Vagina (tissue), 2 donors: ENCODE data around the gene NFU1. TPM values are rescaled to one million over a fixed set of nuclear protein-coding genes. Genes with fewer than 3 reads are reported as not detected.

Source experiments
- DNase-seq, 2 donors: peaks; one replicate each; pipeline ENCODE4 v3.0.0-alpha.2; 2017; ENCODE audit errors: extremely low spot score in 2 of 2
- H3K27ac ChIP-seq: fragments of 200-600 bp; sonication (generic); one replicate; pipeline ENCODE4 v1.5.1; 2019
- H3K27me3 ChIP-seq: fragments of 200-600 bp; sonication (generic); one replicate; pipeline ENCODE4 v1.5.1; 2019
- H3K36me3 ChIP-seq, 2 donors: fragments of 200-600 bp; sonication (generic); one replicate each; pipeline ENCODE4 v1.5.1; 2017 to 2019
- H3K4me1 ChIP-seq: fragments of 200-600 bp; sonication (generic); one replicate; pipeline ENCODE4 v1.5.1; 2019
- H3K4me3 ChIP-seq, 2 donors: fragments of 200-600 bp; sonication (generic); 1 replicate in 1 of 2; 2 replicates in 1 of 2; pipeline ENCODE4 v1.5.1; 2016 to 2019
- H3K9me3 ChIP-seq: fragments of 200-600 bp; sonication (generic); one replicate; pipeline ENCODE4 v1.5.1; 2019
- CTCF ChIP-seq, 3 experiments: fragments of 450-650 bp in 2 of 3; fragments of 200-600 bp in 1 of 3; sonication (generic) in 1 of 3; IDR thresholded peaks; one replicate each; pipeline ENCODE4 v1.5.1; 2017 to 2019; ENCODE audit warnings: antibody characterized with exemption in 3 of 3, mild to moderate bottlenecking in 2 of 3, moderate library complexity in 2 of 3
- POLR2A ChIP-seq, 2 donors: fragments of 450-650 bp; IDR thresholded peaks; one replicate each; pipeline ENCODE4 v1.6.1; 2017; ENCODE audit warnings: antibody characterized with exemption in 2 of 2, mild to moderate bottlenecking in 2 of 2, moderate library complexity in 2 of 2
- POLR2AphosphoS5 ChIP-seq, 2 donors: sonication (generic); formaldehyde crosslinking; IDR thresholded peaks; one replicate each; pipeline ENCODE4 v1.9.0; 2017; ENCODE audit warnings: antibody characterized with exemption in 2 of 2, mild to moderate bottlenecking in 2 of 2, low read depth in 1 of 2; ENCODE audit not compliant: insufficient read depth in 1 of 2
- intact Hi-C: fragments of 100-400 bp; cut with DNase I; formaldehyde crosslinking; loops from one replicate; pipeline ENCODE4 v1.15.1; 2023
- total RNA-seq: library from RNA; depleted of rRNA; stranded (reverse); fragments of >200 nt; gene quantifications from one replicate; pipeline ENCODE4 v1.2.3, GENCODE V29; 2016

The NFU1 gene
- total RNA-seq, 1 donor from 2014 or later, result 64.8 TPM

- intact Hi-C loops, result no loop called here
- Histone ChIP-seq H3K9me3 (no peaks in the 10 kb centered on the region), H3K4me3 (no peak overlapping the region), H3K4me1 (peaks cover 40% of the 10 kb centered on the region), H3K27me3 (no peaks in the 10 kb centered on the region), H3K36me3 (no peaks in the 10 kb centered on the region), H3K27ac (peak overlapping the region; percentile 99)
- no peak for DNase-seq
- TF ChIP-seq CTCF (IDR thresholded peaks at IDR 0.05) (no peak), POLR2A (IDR thresholded peaks at IDR 0.05) (no peak), POLR2AphosphoS5 (IDR thresholded peaks at IDR 0.05; ENCODE audit: insufficient read depth in 1 of 2, low read depth in 1 of 2) (no peak)
Observed at GRCh38 chr2:69438580-69438979, 1.3 kb upstream of the NFU1 start.

DNA sequence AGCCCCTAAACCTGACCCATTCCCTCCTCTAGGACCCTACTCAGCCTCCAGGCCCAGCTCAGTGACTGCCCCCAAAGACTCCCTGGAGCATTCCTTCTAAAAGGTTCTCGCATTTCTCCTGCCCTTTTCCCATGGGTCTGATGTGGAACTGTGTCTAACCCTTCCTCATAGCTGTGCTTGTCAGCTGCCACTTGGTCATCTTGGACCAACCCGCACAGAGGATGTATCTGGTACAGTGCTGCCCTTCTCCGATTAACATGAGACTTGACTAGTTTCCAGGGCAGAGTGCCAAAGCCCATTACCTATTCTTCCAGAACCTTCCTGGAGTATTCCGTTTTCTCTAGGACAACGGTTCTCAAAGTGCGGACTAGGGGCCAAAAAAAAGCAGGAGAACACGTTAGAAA lies 518 bp upstream of the NFU1 start:
- TF ChIP-seq CTCF (IDR thresholded peaks at IDR 0.05) (no peak), POLR2A (IDR thresholded peaks at IDR 0.05) (no peak), POLR2AphosphoS5 (IDR thresholded peaks at IDR 0.05; ENCODE audit: insufficient read depth in 1 of 2, low read depth in 1 of 2) (no peak)
- peak overlapping the region; percentile 99 for H3K27ac ChIP-seq
- no peak for DNase-seq
- no peaks in the 10 kb centered on the region for H3K9me3 ChIP-seq
- no peaks in the 10 kb centered on the region for H3K27me3 ChIP-seq
- H3K36me3 ChIP-seq, result no peaks in the 10 kb centered on the region
- H3K4me1 ChIP-seq, result peaks cover 40% of the 10 kb centered on the region
- H3K4me3 ChIP-seq, result peak overlapping the region; percentile 55 to 97
- intact Hi-C loops, result no loop called here

DNA sequence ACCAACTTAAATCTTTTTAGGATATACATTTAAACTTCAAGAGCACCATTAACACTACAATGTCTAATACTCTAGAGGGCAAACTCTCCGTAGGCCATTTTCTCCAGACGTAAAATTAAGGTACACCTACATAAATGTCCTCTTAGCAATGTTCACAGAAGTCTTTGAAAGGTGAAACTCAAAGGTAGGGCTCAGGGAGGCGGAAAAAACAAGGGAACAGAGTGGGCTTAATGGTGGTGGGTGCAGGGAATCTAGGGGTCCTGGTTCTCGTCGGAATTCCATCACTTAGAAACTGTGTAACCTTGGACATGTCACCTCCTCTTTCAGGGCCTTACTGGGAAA lies 668 bp downstream of the NFU1 start:
- no peaks in the 10 kb centered on the region for H3K27me3 ChIP-seq
- no peaks in the 10 kb centered on the region for H3K9me3 ChIP-seq
- H3K27ac ChIP-seq, result peak overlapping the region; percentile 99
- no peak for DNase-seq
- peaks cover 0 to 3% of the 10 kb centered on the region in 2 donors for H3K36me3 ChIP-seq
- intact Hi-C loops, result no loop called here
- H3K4me1 ChIP-seq, result peaks cover 40% of the 10 kb centered on the region
- TF ChIP-seq CTCF (IDR thresholded peaks at IDR 0.05) (no peak), POLR2AphosphoS5 (IDR thresholded peaks at IDR 0.05; ENCODE audit: insufficient read depth in 1 of 2, low read depth in 1 of 2) (no peak), POLR2A (IDR thresholded peaks at IDR 0.05) (no peak)
- H3K4me3 ChIP-seq, result peak overlapping the region; percentile 55 to 97

DNA sequence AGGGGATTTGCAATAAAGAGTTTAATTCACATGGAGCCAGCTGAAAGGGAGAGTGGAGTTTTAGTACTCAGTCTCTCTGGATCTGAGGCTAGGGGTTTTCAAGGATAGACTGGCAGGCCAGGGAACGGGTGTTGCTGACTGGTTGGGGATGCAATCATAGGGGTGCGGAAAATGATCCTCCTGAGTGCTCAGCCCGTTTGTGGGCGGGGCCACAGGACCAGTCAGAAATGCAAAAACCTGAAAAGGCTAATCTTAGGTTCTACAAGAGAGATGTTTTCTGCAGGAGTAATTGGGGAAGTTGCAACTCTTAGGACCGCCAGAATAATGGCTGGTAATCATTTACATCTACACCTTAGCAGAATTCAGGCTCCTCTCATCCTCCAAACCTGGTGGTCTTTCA lies 2.5 kb downstream of the NFU1 start:
- DNase-seq, result no peak
- H3K4me1 ChIP-seq, result peaks cover 40% of the 10 kb centered on the region
- no peak overlapping the region for H3K4me3 ChIP-seq
- H3K27me3 ChIP-seq, result no peaks in the 10 kb centered on the region
- peaks cover 0 to 20% of the 10 kb centered on the region in 2 donors for H3K36me3 ChIP-seq
- TF ChIP-seq CTCF (IDR thresholded peaks at IDR 0.05) (no peak), POLR2AphosphoS5 (IDR thresholded peaks at IDR 0.05; ENCODE audit: insufficient read depth in 1 of 2, low read depth in 1 of 2) (no peak), POLR2A (IDR thresholded peaks at IDR 0.05) (no peak)
- no peaks in the 10 kb centered on the region for H3K9me3 ChIP-seq
- no peak overlapping the region for H3K27ac ChIP-seq
- intact Hi-C loops, result no loop called here

DNA sequence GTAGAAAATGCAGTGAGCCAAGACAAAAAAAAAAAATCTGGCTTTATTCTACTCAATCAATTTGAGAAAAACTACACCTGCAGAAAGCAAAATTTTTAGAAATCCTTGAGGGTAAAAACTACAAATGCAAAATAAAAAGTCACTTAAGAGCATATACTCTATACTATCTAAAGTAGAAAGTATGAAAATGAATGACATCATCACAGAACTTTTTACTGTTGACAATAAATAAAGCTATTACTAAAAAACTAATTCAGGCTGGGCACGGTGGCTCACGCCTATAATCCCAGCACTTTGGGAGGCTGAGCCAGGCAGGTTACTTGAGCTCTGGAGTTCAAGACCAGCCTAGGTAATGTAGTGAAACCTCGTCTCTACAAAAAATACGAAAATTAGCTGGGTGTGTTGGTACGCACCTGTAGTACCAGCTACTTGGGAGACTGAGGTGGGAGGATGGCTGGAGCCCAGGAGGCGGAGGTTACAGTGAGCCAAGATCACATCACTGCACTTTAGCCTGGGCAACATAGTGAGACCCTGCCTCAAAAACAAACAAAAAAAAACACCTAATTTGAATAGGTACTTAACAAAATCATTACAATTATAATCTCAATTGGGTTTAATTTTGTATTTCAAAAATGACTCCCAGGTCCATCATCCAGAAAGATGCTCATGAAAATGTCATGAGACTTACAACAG lies 7.6 kb downstream of the NFU1 start:
- Histone ChIP-seq H3K4me1 (peaks cover 6% of the 10 kb centered on the region), H3K9me3 (no peaks in the 10 kb centered on the region), H3K36me3 (peaks cover 0 to 56% of the 10 kb centered on the region in 2 donors), H3K27ac (no peak overlapping the region), H3K4me3 (no peak overlapping the region), H3K27me3 (no peaks in the 10 kb centered on the region)
- intact Hi-C loops, result no loop called here
- no peak for TF ChIP-seq POLR2A (IDR thresholded peaks at IDR 0.05)
- TF ChIP-seq POLR2AphosphoS5 (IDR thresholded peaks at IDR 0.05; ENCODE audit: insufficient read depth in 1 of 2, low read depth in 1 of 2), result no peak
- TF ChIP-seq CTCF (IDR thresholded peaks at IDR 0.05), result no peak
- DNase-seq, result no peak
